GM18520 (cell line): ENCODE results near the gene PRUNE1.

Source experiments
- ATAC-seq: cut with Tn5 transposase; IDR thresholded peaks from one replicate; pipeline ENCODE4 v1.9.1; 2021; ENCODE audit not compliant: unreplicated experiment

PRUNE1 gene

DNA sequence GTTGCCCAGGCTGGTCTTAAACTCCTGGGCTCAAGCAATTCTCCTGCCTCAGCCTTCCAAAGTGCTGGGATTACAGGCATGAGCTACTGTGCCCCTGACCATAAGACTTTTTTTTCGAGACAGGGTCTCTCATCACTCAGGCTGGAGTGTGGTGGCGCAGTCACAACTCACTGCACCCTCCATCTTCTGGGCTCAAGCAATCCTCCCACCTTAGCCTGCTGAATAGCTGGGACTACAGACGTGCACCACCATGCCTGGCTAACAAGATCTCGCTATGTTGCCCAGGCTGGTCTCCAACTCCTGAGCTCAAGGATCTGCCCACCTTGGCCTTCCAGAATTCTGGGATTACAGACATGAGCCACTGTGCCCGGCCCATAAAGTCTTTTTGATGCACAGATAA is 41.2 kb downstream of the PRUNE1 start:
- ATAC-seq: no peak

DNA sequence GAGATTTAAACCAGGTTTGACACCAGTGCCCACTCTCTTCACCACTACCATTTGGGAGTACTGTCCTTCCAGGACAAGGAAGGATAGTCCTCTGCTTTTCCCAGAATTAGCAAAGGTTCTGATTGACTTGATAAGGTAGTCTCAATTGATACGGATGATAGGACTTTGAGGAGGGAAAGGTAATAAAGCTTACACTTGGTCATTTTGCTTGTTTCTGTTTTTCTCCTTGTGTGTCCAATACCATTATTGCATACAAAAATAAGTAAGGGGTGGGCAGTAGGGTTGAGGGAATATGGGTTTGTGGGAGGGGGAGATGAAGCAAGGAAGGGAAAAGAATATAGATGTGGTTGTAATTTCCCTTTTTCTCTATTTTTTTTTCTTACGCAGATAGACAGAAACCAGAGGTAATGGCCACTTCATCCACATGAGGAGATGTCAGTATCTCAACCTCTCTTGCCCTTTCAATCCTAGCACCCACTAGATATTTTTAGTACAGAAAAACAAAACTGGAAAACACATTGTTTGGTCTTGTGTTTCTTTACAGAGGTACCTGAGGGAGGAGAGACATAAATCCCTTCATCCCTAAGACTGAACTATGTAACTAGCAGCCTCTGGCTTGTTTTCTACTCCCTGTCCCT is 41.9 kb downstream of the PRUNE1 start:
- no peak for ATAC-seq

DNA sequence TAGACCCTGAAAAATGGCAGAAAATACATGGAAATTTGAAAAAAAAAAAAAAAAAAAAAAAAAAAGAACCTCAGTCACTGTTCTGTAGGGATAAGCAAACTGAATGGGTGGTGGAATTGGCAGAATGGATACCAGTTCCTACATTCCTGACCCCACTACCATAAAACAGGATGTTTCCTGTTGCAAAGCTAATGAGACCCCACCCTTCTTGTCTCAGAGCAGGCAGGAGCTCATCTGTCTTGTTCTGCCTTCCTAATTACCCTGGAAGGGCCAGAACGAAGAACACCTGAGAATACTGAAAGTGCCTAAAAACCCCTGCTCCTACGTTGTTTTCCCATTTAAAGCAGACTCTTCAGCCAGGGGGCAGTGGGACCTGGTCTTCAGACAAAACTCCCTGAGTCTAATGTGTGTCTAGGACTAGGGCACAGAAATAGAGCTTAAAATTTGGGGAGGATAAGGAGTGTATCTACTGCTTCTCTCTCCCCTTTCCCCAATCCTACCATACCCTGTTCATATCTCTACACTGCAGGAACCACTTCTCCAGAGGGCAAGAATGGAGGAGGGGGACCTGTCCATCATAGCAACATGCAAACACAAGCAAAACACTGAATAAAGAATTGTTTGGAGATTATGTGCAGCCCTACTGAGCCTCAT is 43.2 kb downstream of the PRUNE1 start:
- no peak for ATAC-seq

- no peak for ATAC-seq
These were observed 46.8 kb downstream of the PRUNE1 start for GRCh38 chr1:151054971-151055547.

DNA sequence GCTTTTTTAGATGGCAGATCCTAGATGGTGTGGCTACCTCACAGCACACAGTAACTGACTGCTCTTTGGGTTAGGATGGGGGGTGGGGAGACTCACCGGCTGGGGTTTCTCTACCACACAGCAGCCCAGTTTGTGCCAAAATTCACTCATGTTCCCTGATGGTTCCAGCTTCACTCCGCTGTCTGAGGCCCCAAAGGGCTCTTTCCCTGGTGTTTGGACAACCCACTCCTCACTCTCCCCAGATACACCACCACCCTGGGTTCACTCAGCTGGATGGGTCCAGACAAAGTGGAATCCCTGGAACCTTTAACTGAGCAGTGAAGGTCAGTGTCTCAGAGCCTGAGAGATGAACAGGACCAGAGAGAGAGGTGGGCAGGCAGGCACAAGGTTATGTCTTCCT is 47.3 kb downstream of the PRUNE1 start:
- no peak for ATAC-seq

DNA sequence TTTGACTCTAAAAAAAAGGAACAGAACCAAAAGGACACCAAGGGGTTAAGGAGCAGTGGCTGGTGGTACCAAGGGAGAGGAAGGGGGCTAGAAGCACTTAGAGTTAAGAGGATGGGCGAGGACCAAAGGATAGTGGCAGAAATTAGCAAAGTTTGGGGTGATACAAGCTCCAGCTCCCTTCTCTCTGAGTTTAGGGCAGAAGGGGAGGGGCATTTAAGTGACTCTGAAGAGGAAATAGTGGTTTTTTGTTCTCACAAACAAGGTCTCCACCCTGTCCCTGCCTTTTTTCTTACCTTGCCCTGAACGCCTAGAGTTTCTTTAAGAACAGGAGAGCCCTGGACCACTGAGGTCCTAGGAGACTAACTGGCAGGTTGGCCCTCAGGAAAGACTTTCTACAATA is 47.9 kb downstream of the PRUNE1 start:
- ATAC-seq: no peak

DNA sequence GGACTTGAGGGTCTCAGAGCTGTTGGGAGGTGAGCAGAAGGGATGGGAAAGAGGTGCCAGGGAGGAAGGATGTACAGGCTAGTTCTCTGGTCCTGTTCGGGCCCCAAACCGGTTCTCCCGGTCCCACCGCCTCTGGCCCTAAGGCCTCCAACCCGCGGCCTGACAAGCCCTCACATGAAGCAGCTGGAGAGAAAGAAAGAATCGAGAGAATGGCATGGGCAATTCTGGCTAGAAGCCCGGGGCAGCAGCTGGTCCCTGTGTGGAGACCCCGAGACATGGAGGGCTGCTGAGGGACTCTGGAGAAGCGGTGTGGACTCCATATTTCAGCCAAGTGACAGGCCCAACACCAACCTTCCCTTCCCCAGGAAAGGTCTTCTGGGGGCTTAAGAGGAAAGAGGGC is 50.4 kb downstream of the PRUNE1 start:
- no peak for ATAC-seq

- ATAC-seq: peak; percentile 68
These were observed 51.1 kb downstream of the PRUNE1 start, which contains the start of gene CDC42SE1 for GRCh38 chr1:151059109-151060006. Gene CDC42SE1, minus strand, starts transcription at chr1:151059622. Its CDS starts 3,892 bp downstream, at chr1:151055730.

GRCh38 chr1:151060007-151060656 is 51.9 kb downstream of the PRUNE1 start, which contains the start of gene MLLT11:
Gene MLLT11, plus strand, starts transcription at chr1:151060397. Its CDS starts 6,828 bp downstream, at chr1:151067225.
- ATAC-seq: no peak

- ATAC-seq: no peak
These were observed 52.6 kb downstream of the PRUNE1 start for GRCh38 chr1:151060657-151061421.

DNA sequence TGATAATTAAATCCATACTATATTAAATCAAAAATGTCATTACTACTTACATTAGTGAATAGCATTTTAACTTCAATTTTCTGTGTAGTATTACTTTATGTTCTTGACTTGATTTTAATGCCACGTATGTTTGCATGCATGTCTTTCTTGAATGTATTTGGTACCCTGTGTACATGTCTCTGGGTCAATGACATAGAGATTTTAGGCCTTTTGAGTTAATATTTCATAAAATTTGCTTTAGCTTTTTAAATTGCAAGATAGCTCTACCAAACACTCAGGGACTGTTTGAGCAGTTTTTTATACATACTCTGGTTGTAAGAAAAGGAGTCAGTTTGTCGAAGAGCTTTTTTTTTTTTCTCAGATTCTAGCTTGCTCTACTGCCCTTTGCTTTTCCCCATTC is 53.5 kb downstream of the PRUNE1 start:
- ATAC-seq: no peak

- no peak for ATAC-seq
These were observed 54.6 kb downstream of the PRUNE1 start for GRCh38 chr1:151062741-151063371.

GRCh38 chr1:151065089-151065645 is 56.9 kb downstream of the PRUNE1 start:
- ATAC-seq: no peak

- no peak for ATAC-seq
These were observed 58.9 kb downstream of the PRUNE1 start for GRCh38 chr1:151067185-151067584.

DNA sequence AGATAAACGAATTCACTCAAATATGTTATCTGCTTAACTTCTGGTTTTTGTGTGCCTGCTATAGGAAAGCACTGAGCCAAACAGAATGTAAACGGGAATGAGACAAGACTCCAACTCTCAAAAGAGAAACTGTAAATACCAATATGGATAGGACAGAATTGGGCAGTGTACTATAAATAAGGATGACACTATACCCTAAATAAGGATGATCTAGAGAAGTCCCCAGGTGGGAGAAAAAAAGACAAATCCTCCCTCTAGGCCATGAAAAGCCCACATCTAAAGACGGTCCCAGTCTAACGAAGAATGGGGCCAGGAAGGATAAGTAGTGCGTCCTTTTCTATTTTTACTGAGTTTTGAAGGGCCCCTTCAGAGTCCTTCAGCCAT is 60.8 kb downstream of the PRUNE1 start:
- ATAC-seq: no peak

GRCh38 chr1:151070474-151071276 is 62.4 kb downstream of the PRUNE1 start, which contains the start of gene GABPB2:
Gene GABPB2, plus strand, starts transcription at chr1:151070761. Its CDS starts 17,429 bp downstream, at chr1:151088190.
- peak; percentile 51 for ATAC-seq

DNA sequence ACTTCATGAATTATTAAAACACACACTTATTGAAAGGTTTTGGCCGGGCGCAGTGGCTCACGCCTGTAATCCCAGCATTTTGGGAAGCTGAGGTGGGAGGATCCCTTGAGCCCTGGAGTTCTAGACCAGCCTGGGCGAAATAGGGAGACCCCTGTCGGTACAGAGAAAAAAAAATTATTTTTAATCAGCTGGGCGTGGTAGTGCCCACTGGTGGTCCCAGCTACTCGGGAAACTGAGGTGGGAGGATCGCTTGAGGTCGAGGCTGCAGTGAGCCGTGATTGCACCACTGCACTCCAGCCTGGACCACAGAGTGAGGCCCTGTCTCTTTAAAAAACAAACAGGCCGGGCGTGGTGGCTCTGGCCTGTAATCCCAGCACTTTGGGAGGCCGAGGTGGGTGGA is 64.0 kb downstream of the PRUNE1 start:
- ATAC-seq: no peak
